Stimulated activated naive CD8-positive, alpha-beta T cell treated with anti-CD3 and anti-CD28 coated beads, Interleukin-15, Interleukin-2, amounts not matched to agents 100 ng/mL and 50 ng/mL, for 24 hours (primary cell): ENCODE data around the gene CNFN.
A peak's percentile ranks its signal among the peaks of the same experiment; 100 is the strongest.

Source experiments
- H3K27ac Mint-ChIP-seq: one replicate; pipeline ENCODE4 v1.8.0; 2021; ENCODE audit warnings: mild to moderate bottlenecking, mixed read lengths
- H3K27me3 Mint-ChIP-seq: one replicate; pipeline ENCODE4 v1.8.0; 2021; ENCODE audit warnings: mixed read lengths
- H3K36me3 Mint-ChIP-seq: one replicate; pipeline ENCODE4 v1.8.0; 2021; ENCODE audit warnings: low read depth, mixed read lengths
- H3K4me1 Mint-ChIP-seq: one replicate; pipeline ENCODE4 v1.8.0; 2021; ENCODE audit warnings: low read depth, mixed read lengths
- H3K4me3 Mint-ChIP-seq: one replicate; pipeline ENCODE4 v1.8.0; 2021; ENCODE audit warnings: mild to moderate bottlenecking, mixed read lengths
- H3K9me3 Mint-ChIP-seq: one replicate; pipeline ENCODE4 v1.8.0; 2021; ENCODE audit warnings: mixed read lengths

The CNFN gene

GRCh38 chr19:42389899-42390298, at the start of gene CNFN:
TSS of gene CNFN (minus strand) at chr19:42390297. CDS start at chr19:42389037, 1,260 bp downstream.
- H3K27me3 Mint-ChIP-seq, result peaks cover 35% of the 10 kb centered on the region
- no peaks in the 10 kb centered on the region for H3K36me3 Mint-ChIP-seq
- no peak within 1 kb of the TSS for H3K27ac Mint-ChIP-seq
- H3K4me3 Mint-ChIP-seq, result no peak within 1 kb of the TSS
- H3K9me3 Mint-ChIP-seq, result no peaks in the 10 kb centered on the region
- peaks cover 6% of the 10 kb centered on the region for H3K4me1 Mint-ChIP-seq

- H3K9me3 Mint-ChIP-seq, result no peaks in the 10 kb centered on the region
- no peak overlapping the region for H3K27ac Mint-ChIP-seq
- H3K36me3 Mint-ChIP-seq, result no peaks in the 10 kb centered on the region
- H3K4me1 Mint-ChIP-seq, result peaks cover 11% of the 10 kb centered on the region
- no peaks in the 10 kb centered on the region for H3K27me3 Mint-ChIP-seq
- no peak overlapping the region for H3K4me3 Mint-ChIP-seq
Observed at GRCh38 chr19:42436006-42436405, 45.9 kb upstream of the CNFN start.

- Mint-ChIP-seq H3K4me1 (peaks cover 4% of the 10 kb centered on the region), H3K27ac (no peak overlapping the region), H3K9me3 (no peaks in the 10 kb centered on the region), H3K27me3 (no peaks in the 10 kb centered on the region), H3K36me3 (no peaks in the 10 kb centered on the region), H3K4me3 (no peak overlapping the region)
Observed at GRCh38 chr19:42435316-42435715, 45.2 kb upstream of the CNFN start.

GRCh38 chr19:42433503-42434260, 43.6 kb upstream of the CNFN start:
- Mint-ChIP-seq H3K27ac (no peak overlapping the region), H3K4me3 (no peak overlapping the region), H3K9me3 (no peaks in the 10 kb centered on the region), H3K4me1 (no peaks in the 10 kb centered on the region), H3K27me3 (no peaks in the 10 kb centered on the region), H3K36me3 (no peaks in the 10 kb centered on the region)

GRCh38 chr19:42431486-42431885, 41.4 kb upstream of the CNFN start:
- no peaks in the 10 kb centered on the region for H3K27me3 Mint-ChIP-seq
- H3K27ac Mint-ChIP-seq, result no peak overlapping the region
- no peaks in the 10 kb centered on the region for H3K9me3 Mint-ChIP-seq
- H3K4me1 Mint-ChIP-seq, result no peaks in the 10 kb centered on the region
- no peak overlapping the region for H3K4me3 Mint-ChIP-seq
- H3K36me3 Mint-ChIP-seq, result no peaks in the 10 kb centered on the region

GRCh38 chr19:42428676-42429075, 38.6 kb upstream of the CNFN start:
- H3K9me3 Mint-ChIP-seq, result no peaks in the 10 kb centered on the region
- no peaks in the 10 kb centered on the region for H3K36me3 Mint-ChIP-seq
- H3K4me3 Mint-ChIP-seq, result no peak overlapping the region
- H3K27me3 Mint-ChIP-seq, result no peaks in the 10 kb centered on the region
- H3K27ac Mint-ChIP-seq, result no peak overlapping the region
- peaks cover 5% of the 10 kb centered on the region for H3K4me1 Mint-ChIP-seq

GRCh38 chr19:42427313-42427712, 37.2 kb upstream of the CNFN start, which contains the start of gene LIPE:
TSS of gene LIPE (minus strand) at chr19:42427388. CDS start at chr19:42427149, 239 bp downstream.
- Mint-ChIP-seq H3K27ac (no peak within 1 kb of the TSS), H3K4me1 (peaks cover 19% of the 10 kb centered on the region), H3K9me3 (no peaks in the 10 kb centered on the region), H3K4me3 (no peak within 1 kb of the TSS), H3K27me3 (no peaks in the 10 kb centered on the region), H3K36me3 (no peaks in the 10 kb centered on the region)

GRCh38 chr19:42426643-42427042, 36.5 kb upstream of the CNFN start:
- Mint-ChIP-seq H3K9me3 (no peaks in the 10 kb centered on the region), H3K4me3 (no peak overlapping the region), H3K27ac (no peak overlapping the region), H3K27me3 (no peaks in the 10 kb centered on the region), H3K36me3 (no peaks in the 10 kb centered on the region), H3K4me1 (peaks cover 26% of the 10 kb centered on the region)

GRCh38 chr19:42424712-42425131, 34.6 kb upstream of the CNFN start:
- peaks cover 45% of the 10 kb centered on the region for H3K4me1 Mint-ChIP-seq
- no peak overlapping the region for H3K27ac Mint-ChIP-seq
- no peaks in the 10 kb centered on the region for H3K27me3 Mint-ChIP-seq
- H3K4me3 Mint-ChIP-seq, result no peak overlapping the region
- no peaks in the 10 kb centered on the region for H3K36me3 Mint-ChIP-seq
- H3K9me3 Mint-ChIP-seq, result no peaks in the 10 kb centered on the region

- Mint-ChIP-seq H3K27ac (no peak overlapping the region), H3K36me3 (no peaks in the 10 kb centered on the region), H3K9me3 (no peaks in the 10 kb centered on the region), H3K4me1 (peaks cover 45% of the 10 kb centered on the region), H3K27me3 (no peaks in the 10 kb centered on the region), H3K4me3 (peak overlapping the region; percentile 93)
Observed at GRCh38 chr19:42424345-42424707, 34.2 kb upstream of the CNFN start.

- no peaks in the 10 kb centered on the region for H3K9me3 Mint-ChIP-seq
- H3K27me3 Mint-ChIP-seq, result no peaks in the 10 kb centered on the region
- no peaks in the 10 kb centered on the region for H3K36me3 Mint-ChIP-seq
- H3K4me3 Mint-ChIP-seq, result peak overlapping the region; percentile 93
- peak overlapping the region; percentile 90 for H3K27ac Mint-ChIP-seq
- peaks cover 45% of the 10 kb centered on the region for H3K4me1 Mint-ChIP-seq
Observed at GRCh38 chr19:42423462-42424344, 33.6 kb upstream of the CNFN start.

- H3K4me1 Mint-ChIP-seq, result peaks cover 45% of the 10 kb centered on the region
- no peaks in the 10 kb centered on the region for H3K27me3 Mint-ChIP-seq
- H3K27ac Mint-ChIP-seq, result peak overlapping the region; percentile 90
- H3K4me3 Mint-ChIP-seq, result peak overlapping the region; percentile 93
- no peaks in the 10 kb centered on the region for H3K9me3 Mint-ChIP-seq
- H3K36me3 Mint-ChIP-seq, result no peaks in the 10 kb centered on the region
Observed at GRCh38 chr19:42422901-42423461, 32.9 kb upstream of the CNFN start.

GRCh38 chr19:42422092-42422900, 32.2 kb upstream of the CNFN start:
- no peaks in the 10 kb centered on the region for H3K27me3 Mint-ChIP-seq
- H3K4me3 Mint-ChIP-seq, result peak overlapping the region; percentile 93
- H3K27ac Mint-ChIP-seq, result peak overlapping the region; percentile 90
- no peaks in the 10 kb centered on the region for H3K9me3 Mint-ChIP-seq
- peaks cover 45% of the 10 kb centered on the region for H3K4me1 Mint-ChIP-seq
- no peaks in the 10 kb centered on the region for H3K36me3 Mint-ChIP-seq

GRCh38 chr19:42421591-42422031, 31.5 kb upstream of the CNFN start:
- Mint-ChIP-seq H3K36me3 (no peaks in the 10 kb centered on the region), H3K4me3 (peak overlapping the region; percentile 93), H3K27me3 (no peaks in the 10 kb centered on the region), H3K9me3 (no peaks in the 10 kb centered on the region), H3K4me1 (peaks cover 45% of the 10 kb centered on the region), H3K27ac (no peak overlapping the region)
